Glomerular endothelial cell (primary cell): ENCODE measurements around the gene LILRB5. TPM values are rescaled to one million over a fixed set of nuclear protein-coding genes. Genes with fewer than 3 reads are reported as not detected.
"Not testable (repeated sequence)": the region's sequence is repeated elsewhere in the genome, so short reads cannot be mapped to it uniquely, and the experiment has no call there.

Source experiments
- DNase-seq: peaks from one replicate; pipeline ENCODE4 v3.0.0-alpha.2; 2011; ENCODE audit warnings: low read depth, low spot score; ENCODE audit errors: extremely low read depth
- total RNA-seq: library from RNA; depleted of rRNA; stranded (reverse); fragments of >200 nt; gene quantifications from 2 replicates; pipeline ENCODE4 v1.2.3, GENCODE V29; 2015

LILRB5 gene
- not detected in 2 replicates for total RNA-seq

GRCh38 chr19:54257116-54257480 is at the start of gene LILRB5:
LILRB5 (minus strand) TSS chr19:54257273; CDS start chr19:54257193, 80 bp downstream.
- DNase-seq, result no peak

GRCh38 chr19:54305141-54305540 is 48.1 kb upstream of the LILRB5 start:
- DNase-seq, result no peak

GRCh38 chr19:54302257-54302656 is 45.2 kb upstream of the LILRB5 start:
- DNase-seq, result no peak

GRCh38 chr19:54299515-54299914 is 42.4 kb upstream of the LILRB5 start:
- no peak for DNase-seq

GRCh38 chr19:54299126-54299498 is 42.0 kb upstream of the LILRB5 start:
- DNase-seq, result no peak

GRCh38 chr19:54298357-54299125 is 41.5 kb upstream of the LILRB5 start:
- no peak for DNase-seq

GRCh38 chr19:54297759-54298305 is 40.8 kb upstream of the LILRB5 start:
- DNase-seq, result no peak

- no peak for DNase-seq
Measured at GRCh38 chr19:54294539-54294938, 37.5 kb upstream of the LILRB5 start.

- DNase-seq, result not testable (repeated sequence)
Measured at GRCh38 chr19:54289160-54289559, 32.1 kb upstream of the LILRB5 start.

GRCh38 chr19:54287456-54287855 is 30.4 kb upstream of the LILRB5 start:
- DNase-seq, result no peak

- not testable (repeated sequence) for DNase-seq
Measured at GRCh38 chr19:54286283-54286682, 29.2 kb upstream of the LILRB5 start.

- not testable (repeated sequence) for DNase-seq
Measured at GRCh38 chr19:54285427-54286056, 28.5 kb upstream of the LILRB5 start.

GRCh38 chr19:54282686-54283470 is 25.8 kb upstream of the LILRB5 start:
- no peak for DNase-seq

- not testable (repeated sequence) for DNase-seq
Measured at GRCh38 chr19:54281729-54282075, 24.6 kb upstream of the LILRB5 start.

GRCh38 chr19:54281007-54281728 is 24.1 kb upstream of the LILRB5 start, which contains the start of gene LILRB2:
LILRB2 (minus strand) TSS chr19:54281110; CDS start chr19:54280496, 614 bp downstream.
- no peak for DNase-seq

- not testable (repeated sequence) for DNase-seq
Measured at GRCh38 chr19:54280441-54280840, 23.4 kb upstream of the LILRB5 start.

GRCh38 chr19:54280025-54280424 is 23.0 kb upstream of the LILRB5 start:
- DNase-seq, result not testable (repeated sequence)

- no peak for DNase-seq
Measured at GRCh38 chr19:54279406-54279962, 22.4 kb upstream of the LILRB5 start.

- not testable (repeated sequence) for DNase-seq
Measured at GRCh38 chr19:54278571-54279195, 21.6 kb upstream of the LILRB5 start.

- not testable (repeated sequence) for DNase-seq
Measured at GRCh38 chr19:54278056-54278455, 21.0 kb upstream of the LILRB5 start.
